GM21723 (cell line): ENCODE data around the gene B4GALT5.

Experiments used
- ATAC-seq: cut with Tn5 transposase; IDR thresholded peaks from one replicate; pipeline ENCODE4 v1.9.1; 2021; ENCODE audit warnings: mild to moderate bottlenecking, moderate library complexity; ENCODE audit not compliant: unreplicated experiment

The B4GALT5 gene

GRCh38 chr20:49610691-49611538 is 102.8 kb downstream of the B4GALT5 start:
- peak; percentile 50 for ATAC-seq

- ATAC-seq: no peak
Measured at GRCh38 chr20:49608752-49609670, 104.7 kb downstream of the B4GALT5 start.

GRCh38 chr20:49607568-49607967 is 106.1 kb downstream of the B4GALT5 start:
- ATAC-seq: no peak

GRCh38 chr20:49603209-49603627 is 110.5 kb downstream of the B4GALT5 start:
- ATAC-seq: no peak

- ATAC-seq: no peak
Measured at GRCh38 chr20:49602345-49603208, 111.1 kb downstream of the B4GALT5 start.

GRCh38 chr20:49601153-49601924 is 112.3 kb downstream of the B4GALT5 start:
- no peak for ATAC-seq

- ATAC-seq: no peak
Measured at GRCh38 chr20:49599746-49600113, 113.9 kb downstream of the B4GALT5 start.

- no peak for ATAC-seq
Measured at GRCh38 chr20:49597825-49598395, 115.8 kb downstream of the B4GALT5 start.

GRCh38 chr20:49595811-49596561 is 117.7 kb downstream of the B4GALT5 start:
- ATAC-seq: no peak

GRCh38 chr20:49595346-49595745 is 118.3 kb downstream of the B4GALT5 start:
- ATAC-seq: no peak

GRCh38 chr20:49594931-49595315 is 118.8 kb downstream of the B4GALT5 start:
- ATAC-seq: no peak

GRCh38 chr20:49594143-49594930 is 119.3 kb downstream of the B4GALT5 start:
- no peak for ATAC-seq

- no peak for ATAC-seq
Measured at GRCh38 chr20:49593466-49594142, 120.1 kb downstream of the B4GALT5 start.

- no peak for ATAC-seq
Measured at GRCh38 chr20:49592120-49592519, 121.6 kb downstream of the B4GALT5 start.

- ATAC-seq: no peak
Measured at GRCh38 chr20:49591217-49591865, 122.3 kb downstream of the B4GALT5 start.

GRCh38 chr20:49590163-49591017 is 123.3 kb downstream of the B4GALT5 start:
- no peak for ATAC-seq
